IMR-90 (cell line): ENCODE measurements around the gene IP6K3. TPM values are rescaled to one million over a fixed set of nuclear protein-coding genes. Genes with fewer than 3 reads are reported as not detected.

Source experiments
- ATAC-seq: fragments of 200-7000 bp; cut with Tn5 transposase; 2 replicates; pipeline ENCODE4 v1.9.1; 2020; ENCODE audit warnings: low read depth, mild to moderate bottlenecking, moderate library complexity
- BruUV-seq: library from RNA; stranded (reverse); fragments of 400-500 nt; replicated peaks from 2 replicates; lab custom pipeline; 2021; lab: Mats Ljungman, UMichigan
- CTCF ChIA-PET: fragments of 300-600 bp; formaldehyde crosslinking; extraction: SDS; loops from one replicate; lab custom pipeline; 2021; ENCODE audit warnings: antibody characterized with exemption; lab: Yijun Ruan, JAX
- POLR2A ChIA-PET: fragments of 300-600 bp; sonication (Branson Sonifier 250); formaldehyde crosslinking; loops from one replicate; lab custom pipeline; 2022; ENCODE audit warnings: antibody characterized with exemption; ENCODE audit not compliant: unreplicated experiment; lab: Charles Lee
- DNase-seq: peaks from one replicate; pipeline ENCODE4 v3.0.0; 2013
- H2AFZ ChIP-seq: replicated peaks from 2 replicates; pipeline ENCODE3; 2013; ENCODE audit warnings: low read length, mild to moderate bottlenecking; ENCODE audit not compliant: poor library complexity
- H2AK5ac ChIP-seq: 2 replicates; pipeline ENCODE4 v1.6.1; 2013; ENCODE audit warnings: low read depth, low read length, inconsistent platforms
- H2AK9ac ChIP-seq: replicated peaks from 2 replicates; pipeline ENCODE3; 2013; ENCODE audit warnings: mild to moderate bottlenecking, low read depth, low read length, moderate library complexity; ENCODE audit not compliant: poor library complexity
- H2BK120ac ChIP-seq: 2 replicates; pipeline ENCODE4 v1.6.1; 2013; ENCODE audit warnings: low read depth, low read length, inconsistent platforms
- H2BK15ac ChIP-seq: 3 replicates; pipeline ENCODE4 v1.6.1; 2013; ENCODE audit warnings: low read depth, low read length, inconsistent platforms
- H2BK20ac ChIP-seq: 2 replicates; pipeline ENCODE4 v1.6.1; 2013; ENCODE audit warnings: low read depth, mild to moderate bottlenecking, inconsistent platforms, low read length, moderate library complexity
- H2BK5ac ChIP-seq: 2 replicates; pipeline ENCODE4 v1.6.1; 2013; ENCODE audit warnings: mild to moderate bottlenecking, low read depth, low read length, inconsistent platforms; ENCODE audit not compliant: poor library complexity, severe bottlenecking
- H3K14ac ChIP-seq: replicated peaks from 2 replicates; pipeline ENCODE4 v1.6.1; 2013; ENCODE audit warnings: low read depth, low read length, inconsistent platforms
- H3K18ac ChIP-seq: 2 replicates; pipeline ENCODE4 v1.6.1; 2013; ENCODE audit warnings: low read depth, low read length, control low read depth
- H3K23ac ChIP-seq: 2 replicates; pipeline ENCODE4 v1.6.1; 2013; ENCODE audit warnings: low read depth, low read length, inconsistent platforms
- H3K27ac ChIP-seq: 2 replicates; pipeline ENCODE4 v1.5.1; 2013; ENCODE audit warnings: mild to moderate bottlenecking, control low read depth, low read length; ENCODE audit not compliant: insufficient read depth
- H3K27me3 ChIP-seq: 2 replicates; pipeline ENCODE4 v1.6.1; 2013; ENCODE audit warnings: low read length; ENCODE audit not compliant: control insufficient read depth, insufficient read depth
- H3K36me3 ChIP-seq: 2 replicates; pipeline ENCODE4 v1.6.1; 2013; ENCODE audit warnings: low read length, mixed read lengths; ENCODE audit not compliant: control insufficient read depth, insufficient read depth
- H3K4ac ChIP-seq: 2 replicates; pipeline ENCODE4 v1.6.1; 2013; ENCODE audit warnings: low read depth, low read length, inconsistent platforms
- H3K4me1 ChIP-seq: 2 replicates; pipeline ENCODE4 v1.6.1; 2013; ENCODE audit warnings: low read length, mixed read lengths; ENCODE audit not compliant: control insufficient read depth, insufficient read depth
- H3K4me2 ChIP-seq: 2 replicates; pipeline ENCODE4 v1.6.1; 2013; ENCODE audit warnings: low read depth, mild to moderate bottlenecking, control low read depth, low read length, moderate library complexity
- H3K4me3 ChIP-seq: 2 replicates; pipeline ENCODE4 v1.5.1; 2013; ENCODE audit warnings: low read depth, mild to moderate bottlenecking, control low read depth, low read length, moderate library complexity; ENCODE audit not compliant: insufficient read depth
- H3K56ac ChIP-seq: 2 replicates; pipeline ENCODE4 v1.6.1; 2013; ENCODE audit warnings: low read length, inconsistent platforms; ENCODE audit not compliant: insufficient read depth; ENCODE audit errors: extremely low read depth
- H3K79me1 ChIP-seq, 2 experiments: 2 replicates each; pipeline ENCODE4 v1.6.1; 2013; ENCODE audit warnings: low read length in 2 of 2, inconsistent platforms in 1 of 2, low read depth in 1 of 2
- H3K9ac ChIP-seq: 2 replicates; pipeline ENCODE4 v1.6.1; 2013; ENCODE audit warnings: low read depth, low read length, control low read depth
- H3K9me1 ChIP-seq: 2 replicates; pipeline ENCODE4 v1.6.1; 2013; ENCODE audit warnings: low read length, inconsistent platforms; ENCODE audit not compliant: insufficient read depth
- H3K9me3 ChIP-seq: 2 replicates; pipeline ENCODE4 v1.6.1; 2013; ENCODE audit warnings: low read length; ENCODE audit not compliant: control insufficient read depth, insufficient read depth
- H4K20me1 ChIP-seq: 2 replicates; pipeline ENCODE4 v1.6.1; 2013; ENCODE audit warnings: low read length, inconsistent platforms; ENCODE audit not compliant: insufficient read depth
- H4K5ac ChIP-seq: 2 replicates; pipeline ENCODE4 v1.6.1; 2013; ENCODE audit warnings: mild to moderate bottlenecking, low read depth, low read length, control low read depth
- H4K8ac ChIP-seq, 2 experiments: 2 replicates each; pipeline ENCODE4 v1.6.1; 2013; ENCODE audit warnings: low read depth in 2 of 2, low read length in 2 of 2, control low read depth in 1 of 2, inconsistent platforms in 1 of 2
- H4K91ac ChIP-seq: 2 replicates; pipeline ENCODE4 v1.6.1; 2013; ENCODE audit warnings: low read depth, low read length, inconsistent platforms; ENCODE audit not compliant: insufficient read depth
- BHLHE40 ChIP-seq: fragments of 150-350 bp; IDR thresholded peaks from 2 replicates; pipeline ENCODE4 v1.6.1; 2016; ENCODE audit warnings: mild to moderate bottlenecking, low read depth, low read length
- CEBPB ChIP-seq: IDR thresholded peaks from 2 replicates; pipeline ENCODE4 v1.6.1; 2012; ENCODE audit warnings: low read depth, low read length, improper control_type of control experiment
- CHD1 ChIP-seq: IDR thresholded peaks from 2 replicates; pipeline ENCODE4 v1.6.1; 2012; ENCODE audit warnings: low read depth, low read length, improper control_type of control experiment
- FOS ChIP-seq: fragments of 150-350 bp; IDR thresholded peaks from 2 replicates; pipeline ENCODE4 v1.6.1; 2016; ENCODE audit warnings: low read depth, low read length
- MAFK ChIP-seq: IDR thresholded peaks from 2 replicates; pipeline ENCODE4 v1.6.1; 2012; ENCODE audit warnings: low read depth, low read length, improper control_type of control experiment
- MAZ ChIP-seq: IDR thresholded peaks from 2 replicates; pipeline ENCODE4 v1.6.1; 2012; ENCODE audit warnings: low read depth, mild to moderate bottlenecking, low read length, improper control_type of control experiment, moderate library complexity, borderline replicate concordance
- MXI1 ChIP-seq: IDR thresholded peaks from 2 replicates; pipeline ENCODE4 v1.6.1; 2012; ENCODE audit warnings: low read depth, mild to moderate bottlenecking, low read length, moderate library complexity, borderline replicate concordance
- NFE2L2 ChIP-seq: fragments of 150-350 bp; IDR thresholded peaks from 2 replicates; pipeline ENCODE4 v1.6.1; 2016; ENCODE audit warnings: low read depth, mild to moderate bottlenecking, low read length
- POLR2A ChIP-seq: IDR thresholded peaks from 2 replicates; pipeline ENCODE4 v1.6.1; 2012; ENCODE audit warnings: mild to moderate bottlenecking, low read depth, low read length
- RAD21 ChIP-seq: IDR thresholded peaks from 2 replicates; pipeline ENCODE4 v1.6.1; 2012; ENCODE audit warnings: low read length, improper control_type of control experiment
- RCOR1 ChIP-seq: IDR thresholded peaks from 2 replicates; pipeline ENCODE4 v1.6.1; 2012; ENCODE audit warnings: mild to moderate bottlenecking, low read length, improper control_type of control experiment; ENCODE audit not compliant: insufficient replicate concordance
- RFX5 ChIP-seq: IDR thresholded peaks from 2 replicates; pipeline ENCODE4 v1.8.0; 2012; ENCODE audit warnings: low read depth, mild to moderate bottlenecking, low read length, moderate library complexity
- SMC3 ChIP-seq: fragments of 150-350 bp; IDR thresholded peaks from 2 replicates; pipeline ENCODE4 v1.6.1; 2016; ENCODE audit warnings: low read depth, mild to moderate bottlenecking, antibody characterized with exemption, low read length, moderate library complexity
- WGBS, 2 experiments: methylation state at CpG; one replicate each; pipeline versions ENCODE4 v1.1.5 to v1.1.7; 2013; ENCODE audit warnings: missing lambda C conversion rate in 2 of 2; ENCODE audit not compliant: insufficient read length in 1 of 2; ENCODE audit errors: extremely low coverage in 2 of 2; 5-methylcytosine and 5-hydroxymethylcytosine counted together
- dilution Hi-C: fragments of 300-500 bp; cut with HindIII; formaldehyde crosslinking; loops from one replicate; pipeline ENCODE4 v1.14.3; 2018; ENCODE audit warnings: low sequenced_read_pairs; ENCODE audit not compliant: unreplicated experiment
- in situ Hi-C: fragments of 300-500 bp; cut with MboI; formaldehyde crosslinking; loops from 3 replicates; pipeline ENCODE4 v1.14.3; 2019; ENCODE audit warnings: low sequenced_read_pairs, inconsistent platforms, mixed read lengths
- intact Hi-C: fragments of 100-400 bp; cut with micrococcal nuclease; formaldehyde crosslinking; loops from 2 replicates; pipeline ENCODE4 v1.10.0; 2022
- polyA plus RNA-seq, 3 experiments: library from polyadenylated mRNA; depleted of rRNA; stranded (reverse); fragments of >200 nt; gene quantifications; 2 replicates each; pipeline ENCODE4 v1.2.3, GENCODE V29; 2012; ENCODE audit warnings: low replicate concordance in 1 of 3
- total RNA-seq: library from RNA; depleted of rRNA; stranded (reverse); fragments of >200 nt; gene quantifications from 2 replicates; pipeline ENCODE4 v1.2.3, GENCODE V29; 2012
- TF ChIP-seq, protein P1 (sequence below): fragments of 150-350 bp; IDR thresholded peaks from 2 replicates; pipeline ENCODE4 v1.6.1; 2017; ENCODE audit warnings: mild to moderate bottlenecking, antibody characterized with exemption, low read length, low read depth
- TF ChIP-seq, protein P2 (sequence below): conservative IDR thresholded peaks from 2 replicates; pipeline ENCODE4 v1.5.1; 2012; ENCODE audit warnings: mild to moderate bottlenecking, low read depth, low read length, improper control_type of control experiment
- TF ChIP-seq, protein P3 (sequence below): fragments of 150-350 bp; IDR thresholded peaks from 2 replicates; pipeline ENCODE4 v1.6.1; 2016; ENCODE audit warnings: low read depth, mild to moderate bottlenecking, low read length, moderate library complexity, borderline replicate concordance

IP6K3 gene
- total and polyA plus RNA-seq, 2 of the 4 experiments (the other 2 are of a cell fraction), result 0.18 to 0.51 TPM

DNA sequence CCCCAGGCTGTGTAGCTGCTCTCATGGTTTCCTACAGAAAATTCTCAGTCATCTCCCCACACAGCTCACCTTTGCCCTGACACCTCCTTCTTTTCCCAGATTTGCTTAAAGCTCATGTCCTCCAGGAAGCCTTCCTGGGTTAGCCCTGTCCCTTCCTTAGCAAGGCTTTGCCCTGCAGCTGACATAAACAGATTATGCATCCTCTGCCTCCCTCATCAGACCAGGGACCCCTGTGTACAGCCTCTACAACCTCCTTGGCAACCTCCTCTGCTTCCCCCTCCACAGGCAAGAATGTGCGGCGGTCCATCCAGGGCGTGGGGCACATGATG is 75.0 kb downstream of the IP6K3 start:
- dilution Hi-C loops (no loop called here), in situ Hi-C loops (no loop called here), intact Hi-C loops (loop anchor here (10.0 kb wide), 1 partner anchor 217 kb away; the partner anchor contains the start of gene ZBTB9)
- no peak overlapping the region for H4K5ac ChIP-seq
- H4K20me1 ChIP-seq, result no peaks in the 10 kb centered on the region
- ChIA-PET CTCF (interaction anchor here (1.7 kb wide), 1 partner anchor 82 kb away, joined by 6 read pairs; no protein-coding TSS in a partner anchor), POLR2A (interaction anchor here (0.6 kb wide), 2 partner anchors 34 to 397 kb away, joined by 3 to 6 read pairs; no protein-coding TSS in a partner anchor)
- no peak overlapping the region for H3K4me3 ChIP-seq
- H3K36me3 ChIP-seq, result no peaks in the 10 kb centered on the region
- no peak overlapping the region for H3K9ac ChIP-seq
- no peak overlapping the region for H3K27ac ChIP-seq
- H2BK5ac ChIP-seq, result no peak overlapping the region
- no peak overlapping the region for H3K4ac ChIP-seq
- no peak for ATAC-seq
- no peak overlapping the region for H2AFZ ChIP-seq
- no peak overlapping the region for H2BK20ac ChIP-seq
- no peak for DNase-seq
- H3K18ac ChIP-seq, result no peak overlapping the region
- H3K23ac ChIP-seq, result no peak overlapping the region
- no peaks in the 10 kb centered on the region for H3K27me3 ChIP-seq
- H2BK15ac ChIP-seq, result no peak overlapping the region
- H3K4me2 ChIP-seq, result no peak overlapping the region
- 0 out of 2 replicates have a peak overlapping the region, but pooled peaks have one; percentile 37 for H2AK5ac ChIP-seq
- H3K14ac ChIP-seq, result no peak overlapping the region
- H4K91ac ChIP-seq, result no peak overlapping the region
- peaks cover 14% of the 10 kb centered on the region for H3K9me1 ChIP-seq
- no TSS peak for BruUV-seq
- H2BK120ac ChIP-seq, result no peak overlapping the region
- TF ChIP-seq NFE2L2 (no peak), CHD1 (no peak), BHLHE40 (no peak), RCOR1 (no peak), RAD21 (no peak), MAZ (no peak), SMC3 (no peak), CEBPB (no peak), MXI1 (no peak), POLR2A (no peak), MAFK (no peak), RFX5 (no peak), FOS (no peak)
- TF ChIP-seq, protein P1, sequence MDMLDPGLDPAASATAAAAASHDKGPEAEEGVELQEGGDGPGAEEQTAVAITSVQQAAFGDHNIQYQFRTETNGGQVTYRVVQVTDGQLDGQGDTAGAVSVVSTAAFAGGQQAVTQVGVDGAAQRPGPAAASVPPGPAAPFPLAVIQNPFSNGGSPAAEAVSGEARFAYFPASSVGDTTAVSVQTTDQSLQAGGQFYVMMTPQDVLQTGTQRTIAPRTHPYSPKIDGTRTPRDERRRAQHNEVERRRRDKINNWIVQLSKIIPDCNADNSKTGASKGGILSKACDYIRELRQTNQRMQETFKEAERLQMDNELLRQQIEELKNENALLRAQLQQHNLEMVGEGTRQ, result no peak
- TF ChIP-seq, protein P2, sequence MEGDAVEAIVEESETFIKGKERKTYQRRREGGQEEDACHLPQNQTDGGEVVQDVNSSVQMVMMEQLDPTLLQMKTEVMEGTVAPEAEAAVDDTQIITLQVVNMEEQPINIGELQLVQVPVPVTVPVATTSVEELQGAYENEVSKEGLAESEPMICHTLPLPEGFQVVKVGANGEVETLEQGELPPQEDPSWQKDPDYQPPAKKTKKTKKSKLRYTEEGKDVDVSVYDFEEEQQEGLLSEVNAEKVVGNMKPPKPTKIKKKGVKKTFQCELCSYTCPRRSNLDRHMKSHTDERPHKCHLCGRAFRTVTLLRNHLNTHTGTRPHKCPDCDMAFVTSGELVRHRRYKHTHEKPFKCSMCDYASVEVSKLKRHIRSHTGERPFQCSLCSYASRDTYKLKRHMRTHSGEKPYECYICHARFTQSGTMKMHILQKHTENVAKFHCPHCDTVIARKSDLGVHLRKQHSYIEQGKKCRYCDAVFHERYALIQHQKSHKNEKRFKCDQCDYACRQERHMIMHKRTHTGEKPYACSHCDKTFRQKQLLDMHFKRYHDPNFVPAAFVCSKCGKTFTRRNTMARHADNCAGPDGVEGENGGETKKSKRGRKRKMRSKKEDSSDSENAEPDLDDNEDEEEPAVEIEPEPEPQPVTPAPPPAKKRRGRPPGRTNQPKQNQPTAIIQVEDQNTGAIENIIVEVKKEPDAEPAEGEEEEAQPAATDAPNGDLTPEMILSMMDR, result no peak
- TF ChIP-seq, protein P3, sequence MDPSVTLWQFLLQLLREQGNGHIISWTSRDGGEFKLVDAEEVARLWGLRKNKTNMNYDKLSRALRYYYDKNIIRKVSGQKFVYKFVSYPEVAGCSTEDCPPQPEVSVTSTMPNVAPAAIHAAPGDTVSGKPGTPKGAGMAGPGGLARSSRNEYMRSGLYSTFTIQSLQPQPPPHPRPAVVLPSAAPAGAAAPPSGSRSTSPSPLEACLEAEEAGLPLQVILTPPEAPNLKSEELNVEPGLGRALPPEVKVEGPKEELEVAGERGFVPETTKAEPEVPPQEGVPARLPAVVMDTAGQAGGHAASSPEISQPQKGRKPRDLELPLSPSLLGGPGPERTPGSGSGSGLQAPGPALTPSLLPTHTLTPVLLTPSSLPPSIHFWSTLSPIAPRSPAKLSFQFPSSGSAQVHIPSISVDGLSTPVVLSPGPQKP, result no peak
- H3K4me1 ChIP-seq, result peaks cover 13% of the 10 kb centered on the region
- no peak overlapping the region for H2AK9ac ChIP-seq
- no peak overlapping the region for H4K8ac ChIP-seq
- no peaks in the 10 kb centered on the region for H3K79me1 ChIP-seq
- no peak overlapping the region for H3K56ac ChIP-seq
- no peaks in the 10 kb centered on the region for H3K9me3 ChIP-seq
- WGBS, 2 experiments, result no CpG with 5 or more reads among the region's 3 CpGs
